Body of pancreas (tissue), 4 donors: Measurements from ENCODE around the gene HSPD1.

ENCODE experiments used
- POLR2A ChIP-seq, 3 donors: fragments of 450-650 bp; IDR thresholded peaks; one replicate each; pipeline ENCODE4 v1.6.1; 2016; ENCODE audit warnings: antibody characterized with exemption in 3 of 3, mild to moderate bottlenecking in 2 of 3
- TF ChIP-seq, protein P1 (sequence below), 7 experiments: fragments of 450-650 bp in 4 of 7; fragments of 200-600 bp in 3 of 7; sonication (generic) in 3 of 7; IDR thresholded peaks; one replicate each; pipeline ENCODE4 v1.5.1; 2016 to 2019; ENCODE audit warnings: antibody characterized with exemption in 7 of 7

DNA sequence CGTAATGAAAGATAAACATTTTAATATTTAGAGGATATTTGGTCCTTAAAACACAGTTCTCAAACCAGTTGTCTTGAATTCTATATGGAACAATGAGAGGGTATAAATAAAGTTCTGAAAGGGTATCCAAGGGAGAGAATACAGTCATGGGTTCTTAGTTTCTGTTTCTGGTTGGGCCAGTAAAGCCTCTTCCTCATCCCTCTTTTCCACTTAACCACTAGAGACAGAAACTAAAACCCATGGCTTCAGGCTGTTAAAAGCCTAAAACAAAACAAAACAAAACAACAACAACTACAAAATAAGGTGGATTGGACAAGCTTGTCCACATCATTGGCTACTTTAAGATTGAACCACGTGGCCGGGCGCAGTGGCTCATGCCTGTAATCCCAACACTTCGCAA, 27.5 kb downstream of the HSPD1 start:
- TF ChIP-seq, protein P1, sequence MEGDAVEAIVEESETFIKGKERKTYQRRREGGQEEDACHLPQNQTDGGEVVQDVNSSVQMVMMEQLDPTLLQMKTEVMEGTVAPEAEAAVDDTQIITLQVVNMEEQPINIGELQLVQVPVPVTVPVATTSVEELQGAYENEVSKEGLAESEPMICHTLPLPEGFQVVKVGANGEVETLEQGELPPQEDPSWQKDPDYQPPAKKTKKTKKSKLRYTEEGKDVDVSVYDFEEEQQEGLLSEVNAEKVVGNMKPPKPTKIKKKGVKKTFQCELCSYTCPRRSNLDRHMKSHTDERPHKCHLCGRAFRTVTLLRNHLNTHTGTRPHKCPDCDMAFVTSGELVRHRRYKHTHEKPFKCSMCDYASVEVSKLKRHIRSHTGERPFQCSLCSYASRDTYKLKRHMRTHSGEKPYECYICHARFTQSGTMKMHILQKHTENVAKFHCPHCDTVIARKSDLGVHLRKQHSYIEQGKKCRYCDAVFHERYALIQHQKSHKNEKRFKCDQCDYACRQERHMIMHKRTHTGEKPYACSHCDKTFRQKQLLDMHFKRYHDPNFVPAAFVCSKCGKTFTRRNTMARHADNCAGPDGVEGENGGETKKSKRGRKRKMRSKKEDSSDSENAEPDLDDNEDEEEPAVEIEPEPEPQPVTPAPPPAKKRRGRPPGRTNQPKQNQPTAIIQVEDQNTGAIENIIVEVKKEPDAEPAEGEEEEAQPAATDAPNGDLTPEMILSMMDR (IDR thresholded peaks at IDR 0.05): no peak
- TF ChIP-seq POLR2A (IDR thresholded peaks at IDR 0.05): no peak
